Effector memory CD8-positive, alpha-beta T cell (primary cell): ENCODE data around the gene C10orf95.
"Not testable (repeated sequence)": the region's sequence is repeated elsewhere in the genome, so short reads cannot be mapped to it uniquely, and the experiment has no call there.

Experiments used
- ATAC-seq: fragments of 150-1000 bp; cut with Tn5 transposase; replicated peaks from 2 replicates; pipeline ENCODE4 v1.10.0; 2021; ENCODE audit warnings: mild to moderate bottlenecking, moderate library complexity
- DNase-seq, 3 experiments: peaks; one replicate each; pipeline ENCODE4 v3.0.0; 2021
- H3K27ac Mint-ChIP-seq, 2 donors: one replicate each; pipeline ENCODE4 v1.8.0; 2022; ENCODE audit warnings: mild to moderate bottlenecking in 2 of 2, mixed read lengths in 2 of 2, moderate library complexity in 2 of 2
- H3K27me3 Mint-ChIP-seq, 2 donors: one replicate each; pipeline ENCODE4 v1.8.0; 2022; ENCODE audit warnings: mixed read lengths in 2 of 2
- H3K36me3 Mint-ChIP-seq: one replicate; pipeline ENCODE4 v1.8.0; 2022; ENCODE audit warnings: mild to moderate bottlenecking, moderate library complexity, mixed read lengths; ENCODE audit not compliant: insufficient read depth
- H3K4me1 Mint-ChIP-seq, 2 donors: one replicate each; pipeline ENCODE4 v1.8.0; 2022; ENCODE audit warnings: low read depth in 2 of 2, mixed read lengths in 2 of 2
- H3K4me3 Mint-ChIP-seq, 2 donors: one replicate each; pipeline ENCODE4 v1.8.0; 2022; ENCODE audit warnings: mild to moderate bottlenecking in 2 of 2, mixed read lengths in 2 of 2, moderate library complexity in 2 of 2
- H3K9me3 Mint-ChIP-seq, 2 donors: one replicate each; pipeline ENCODE4 v1.8.0; 2022; ENCODE audit warnings: mixed read lengths in 2 of 2
- total RNA-seq, 9 experiments: gene quantifications; one replicate each; lab custom pipeline; 2026; lab: John Stamatoyannopoulos, UW

The C10orf95 gene, protein sequence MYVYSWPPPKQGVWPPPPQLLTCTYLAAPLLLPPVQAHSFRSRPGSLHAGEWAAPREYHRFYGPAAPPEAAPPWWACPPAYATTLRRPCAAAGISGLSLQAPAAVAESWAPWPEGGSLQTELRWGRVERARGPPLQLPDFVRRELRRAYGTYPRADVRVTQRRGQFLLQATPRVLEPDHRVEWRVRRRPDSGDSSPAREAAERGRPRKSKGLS
- total RNA-seq, result 0 to 0.52 (median 0.18) reads per million in 9 experiments

DNA sequence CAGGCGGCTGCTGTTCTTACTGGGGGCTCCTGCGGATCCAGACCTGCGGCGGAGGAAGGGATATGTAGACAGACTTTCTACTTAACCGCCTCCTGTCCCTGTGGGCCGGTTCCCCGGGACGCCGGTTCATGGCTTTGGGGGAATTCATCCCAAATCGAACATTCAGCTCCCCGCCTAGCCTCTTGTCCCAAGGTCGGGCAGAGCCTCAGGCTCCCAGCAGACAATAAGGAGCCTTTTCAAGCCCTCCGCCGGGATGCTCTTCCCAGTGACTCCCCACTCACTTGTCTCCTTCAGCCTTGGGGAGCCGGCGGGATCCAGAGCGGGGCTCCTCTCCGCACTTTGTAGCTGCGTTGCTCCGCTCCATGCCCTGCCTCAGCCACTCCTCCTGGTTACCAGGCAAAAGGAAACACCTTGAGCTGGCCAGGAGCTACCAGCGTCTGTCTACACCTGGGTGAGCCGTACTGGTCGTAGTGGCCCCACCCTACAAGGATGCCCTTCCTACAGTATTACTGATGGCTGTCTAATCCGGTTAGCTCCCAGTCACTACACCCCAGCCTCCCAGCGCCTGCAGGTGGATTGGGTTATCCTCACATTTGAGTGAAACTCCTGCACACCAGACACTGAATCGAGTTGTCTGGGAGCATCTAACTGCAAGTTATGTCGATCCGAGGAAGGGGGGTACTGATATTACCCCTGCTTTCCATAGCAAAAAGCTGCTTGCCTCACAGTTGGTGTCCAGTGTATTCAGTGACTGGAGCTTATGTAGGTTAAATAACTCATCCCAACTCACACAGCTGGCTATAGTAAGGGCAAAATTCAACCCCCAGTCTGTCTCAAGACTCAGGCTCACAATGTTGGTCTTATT is at the start of gene C10orf95:
Gene C10orf95 (minus strand): TSS at position 439 of the 865 bp plus-strand sequence. CDS start 450 bp downstream, outside the sequence.
- Mint-ChIP-seq H3K4me1 (peaks cover 20 to 27% of the 10 kb centered on the region in 2 donors), H3K4me3 (peak within 1 kb of the TSS; percentile 92 to 95)

DNA sequence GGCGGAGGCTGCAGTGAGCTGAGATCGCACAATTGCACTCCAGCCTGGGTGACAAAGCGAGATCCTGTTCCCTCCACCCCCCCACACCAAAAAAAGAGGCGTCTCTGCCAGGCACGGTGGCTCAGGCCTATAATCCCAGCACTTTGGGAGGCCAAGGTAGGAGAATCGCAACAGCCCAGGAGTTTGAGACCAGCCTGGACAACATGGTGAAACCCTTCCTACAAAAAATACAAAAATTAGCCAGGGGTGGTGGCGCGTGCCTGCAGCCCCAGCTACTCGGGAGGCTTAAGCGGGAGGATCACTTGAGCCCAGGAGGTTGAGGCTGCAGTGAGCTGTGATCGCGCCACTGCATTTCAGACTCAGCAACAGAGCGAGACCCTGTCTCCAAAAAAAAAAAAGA is 49.3 kb upstream of the C10orf95 start:
- peaks cover 25 to 55% of the 10 kb centered on the region in 2 donors for H3K4me1 Mint-ChIP-seq
- H3K4me3 Mint-ChIP-seq, H3K27me3 Mint-ChIP-seq, DNase-seq, H3K9me3 Mint-ChIP-seq, ATAC-seq: not testable (repeated sequence)
- H3K36me3 Mint-ChIP-seq, result peaks cover 19% of the 10 kb centered on the region
- peak overlapping the region in 1 of 2 donors; percentile 20 for H3K27ac Mint-ChIP-seq

More for the DNA sequence above, at the start of gene C10orf95:
- no peaks in the 10 kb centered on the region for H3K9me3 Mint-ChIP-seq
- peak within 1 kb of the TSS in 1 of 2 donors; percentile 95 for H3K27ac Mint-ChIP-seq
- H3K36me3 Mint-ChIP-seq, result peaks cover 20% of the 10 kb centered on the region
- DNase-seq (peak in 1 of 3 experiments; percentile 16), ATAC-seq (no peak)
- H3K27me3 Mint-ChIP-seq, result no peaks in the 10 kb centered on the region

DNA sequence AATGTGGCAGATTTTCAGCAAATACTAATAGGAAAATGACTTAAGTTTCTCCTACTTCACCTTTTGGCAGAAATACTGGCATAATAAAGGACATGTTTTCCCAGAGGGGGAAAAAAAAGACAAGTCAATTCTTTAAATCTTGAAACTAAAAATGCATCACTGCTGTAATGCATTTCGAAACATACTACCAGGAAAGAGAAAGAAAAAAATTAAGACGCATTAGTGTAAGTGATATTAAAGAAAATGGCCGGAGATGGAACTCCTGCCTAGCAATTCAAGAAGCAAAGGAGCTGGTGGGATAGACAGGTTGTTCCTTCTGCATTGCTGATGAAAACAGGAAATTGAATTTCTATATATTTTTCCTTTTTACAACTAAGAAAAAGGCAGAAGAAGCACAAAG is 48.0 kb upstream of the C10orf95 start:
- Mint-ChIP-seq H3K27me3 (no peaks in the 10 kb centered on the region), H3K4me3 (peak overlapping the region in 1 of 2 donors; percentile 34), H3K9me3 (no peaks in the 10 kb centered on the region), H3K36me3 (peaks cover 12% of the 10 kb centered on the region), H3K4me1 (peaks cover 12 to 43% of the 10 kb centered on the region in 2 donors), H3K27ac (peak overlapping the region in 1 of 2 donors; percentile 59)
- DNase-seq (no peak), ATAC-seq (no peak)

DNA sequence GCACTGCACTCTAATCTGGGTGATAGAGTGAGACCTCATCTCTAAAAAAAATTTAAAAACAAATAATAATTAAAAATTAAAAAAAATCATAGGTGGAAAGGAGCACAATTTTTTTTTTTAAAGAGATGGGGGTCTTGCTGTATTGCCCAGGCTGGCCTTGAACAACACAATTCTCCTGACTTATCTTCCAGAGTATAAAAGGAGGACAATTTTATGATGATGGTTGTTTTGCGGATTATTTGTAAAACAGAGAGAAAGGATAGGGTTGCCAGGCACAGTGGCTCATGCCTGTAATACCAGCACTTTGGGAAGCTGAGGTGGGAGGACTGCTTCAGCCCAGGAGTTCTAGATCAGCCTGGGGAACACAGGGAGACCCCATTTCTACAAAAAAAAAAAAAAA is 46.2 kb upstream of the C10orf95 start:
- Mint-ChIP-seq H3K27ac (peak overlapping the region in 1 of 2 donors; percentile 38), H3K4me1 (peaks cover 18 to 56% of the 10 kb centered on the region in 2 donors), H3K9me3 (no peaks in the 10 kb centered on the region), H3K36me3 (peaks cover 28% of the 10 kb centered on the region), H3K27me3 (no peaks in the 10 kb centered on the region), H3K4me3 (no peak overlapping the region)
- DNase-seq (no peak), ATAC-seq (no peak)

DNA sequence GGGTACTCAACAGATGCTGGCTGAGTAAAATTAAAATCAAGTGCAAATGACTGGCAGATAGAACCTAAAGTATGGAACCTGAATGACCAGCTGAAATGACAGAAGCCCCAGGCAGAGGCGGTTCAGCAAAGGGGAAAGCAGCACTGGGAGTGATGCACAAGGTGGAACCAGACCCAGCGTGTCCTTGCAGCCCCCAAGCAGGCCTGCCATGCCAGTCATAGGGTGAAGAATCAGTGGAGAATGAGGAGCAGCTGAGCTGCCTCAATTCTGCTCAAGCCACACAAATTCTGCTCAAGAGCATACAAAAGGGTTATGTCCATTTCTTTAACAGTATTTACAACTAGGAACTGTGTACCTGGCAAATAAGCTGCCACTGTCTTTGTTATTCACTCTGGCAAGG is 42.4 kb upstream of the C10orf95 start:
- Mint-ChIP-seq H3K27me3 (no peaks in the 10 kb centered on the region), H3K4me1 (peaks cover 16 to 48% of the 10 kb centered on the region in 2 donors)
- no peak for ATAC-seq

DNA sequence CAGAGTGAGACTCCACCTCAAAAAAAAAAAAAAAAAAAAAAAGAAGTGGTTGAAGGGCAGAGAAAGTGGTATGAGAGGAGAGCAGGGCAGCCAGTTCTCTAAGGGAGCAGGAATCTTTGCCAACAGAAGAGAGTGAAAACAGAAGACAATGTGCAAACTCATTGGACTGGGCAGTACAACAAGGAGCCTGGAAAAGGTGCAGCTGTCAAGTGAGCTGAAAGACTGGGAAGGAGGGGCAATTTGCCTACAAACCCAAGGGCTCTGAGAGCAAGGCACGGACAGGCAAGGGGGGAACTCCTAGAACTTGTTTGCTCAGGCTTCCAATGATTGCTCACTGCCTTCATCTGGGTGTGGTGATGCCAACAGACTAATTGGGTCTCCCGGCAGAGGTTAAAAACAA is 41.6 kb upstream of the C10orf95 start:
- Mint-ChIP-seq H3K27ac (peak overlapping the region in 1 of 2 donors; percentile 23), H3K9me3 (no peaks in the 10 kb centered on the region), H3K36me3 (peaks cover 59% of the 10 kb centered on the region), H3K4me3 (peak overlapping the region in 1 of 2 donors; percentile 15), H3K27me3 (no peaks in the 10 kb centered on the region), H3K4me1 (peaks cover 14 to 40% of the 10 kb centered on the region in 2 donors)
- no peak for DNase-seq
- ATAC-seq, result no peak

More for the DNA sequence above, 42.4 kb upstream of the C10orf95 start:
- Mint-ChIP-seq H3K27ac (peak overlapping the region in 1 of 2 donors; percentile 60), H3K4me3 (no peak overlapping the region), H3K36me3 (peaks cover 51% of the 10 kb centered on the region), H3K9me3 (no peaks in the 10 kb centered on the region)
- DNase-seq, result no peak

DNA sequence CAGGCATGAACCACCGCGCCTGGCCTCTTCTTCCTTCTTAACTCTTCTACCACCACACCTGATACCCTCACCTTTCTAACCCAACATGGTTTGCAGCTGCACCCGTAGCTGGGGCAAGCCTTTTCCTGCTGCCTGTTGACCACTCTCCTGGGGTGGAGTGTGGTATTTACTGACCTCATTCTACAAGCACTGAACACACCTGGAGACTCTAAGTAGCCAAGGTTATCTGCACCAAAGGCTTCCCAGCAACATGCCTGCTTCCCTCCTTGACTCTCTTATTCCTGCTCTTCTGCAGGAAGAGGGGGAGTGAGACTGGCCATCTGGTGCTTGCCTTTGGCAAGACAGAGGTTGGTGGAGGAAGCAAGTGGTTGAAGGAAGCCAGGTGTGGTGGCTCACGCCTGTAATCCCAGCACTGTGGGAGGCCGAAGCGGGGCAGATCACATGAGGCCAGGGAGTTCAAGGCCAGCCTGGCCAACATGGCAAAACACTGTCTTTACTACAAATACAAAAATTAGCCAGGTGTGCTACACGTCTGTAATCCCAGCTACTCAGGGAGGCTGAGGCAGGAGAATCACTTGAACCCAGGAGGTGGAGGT is 41.1 kb upstream of the C10orf95 start:
- H3K27ac Mint-ChIP-seq, result peak overlapping the region in 1 of 2 donors; percentile 23
- H3K36me3 Mint-ChIP-seq, result peaks cover 65% of the 10 kb centered on the region
- H3K27me3 Mint-ChIP-seq, result no peaks in the 10 kb centered on the region

DNA sequence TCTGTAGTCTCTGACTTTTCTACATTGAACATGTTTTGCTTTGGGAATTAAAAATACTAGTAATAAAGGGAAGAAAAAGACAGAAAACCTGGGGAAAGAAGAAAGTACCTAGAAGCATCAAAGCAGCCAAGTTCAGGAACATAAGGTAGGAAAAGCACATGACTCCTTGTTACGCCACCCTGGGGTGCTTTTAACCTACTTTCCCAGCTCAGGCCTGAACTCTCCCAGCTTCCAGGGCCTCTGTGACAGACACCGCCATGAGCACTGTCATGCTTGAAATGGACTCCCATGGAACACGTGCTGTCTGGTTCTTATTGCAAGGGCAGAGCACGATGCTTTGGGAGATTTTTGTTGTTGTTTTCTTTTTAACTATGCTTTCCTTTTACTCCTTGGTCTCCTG is 39.8 kb upstream of the C10orf95 start:
- DNase-seq (no peak), ATAC-seq (no peak)
- no peaks in the 10 kb centered on the region for H3K9me3 Mint-ChIP-seq
- H3K27me3 Mint-ChIP-seq, result no peaks in the 10 kb centered on the region
- H3K27ac Mint-ChIP-seq, result no peak overlapping the region
- peaks cover 13 to 23% of the 10 kb centered on the region in 2 donors for H3K4me1 Mint-ChIP-seq
- no peak overlapping the region for H3K4me3 Mint-ChIP-seq
- H3K36me3 Mint-ChIP-seq, result peaks cover 69% of the 10 kb centered on the region

More for the DNA sequence above, 41.1 kb upstream of the C10orf95 start:
- Mint-ChIP-seq H3K9me3 (no peaks in the 10 kb centered on the region), H3K4me1 (peaks cover 13 to 35% of the 10 kb centered on the region in 2 donors), H3K4me3 (peak overlapping the region in 1 of 2 donors; percentile 15)
- DNase-seq (no peak), ATAC-seq (no peak)

DNA sequence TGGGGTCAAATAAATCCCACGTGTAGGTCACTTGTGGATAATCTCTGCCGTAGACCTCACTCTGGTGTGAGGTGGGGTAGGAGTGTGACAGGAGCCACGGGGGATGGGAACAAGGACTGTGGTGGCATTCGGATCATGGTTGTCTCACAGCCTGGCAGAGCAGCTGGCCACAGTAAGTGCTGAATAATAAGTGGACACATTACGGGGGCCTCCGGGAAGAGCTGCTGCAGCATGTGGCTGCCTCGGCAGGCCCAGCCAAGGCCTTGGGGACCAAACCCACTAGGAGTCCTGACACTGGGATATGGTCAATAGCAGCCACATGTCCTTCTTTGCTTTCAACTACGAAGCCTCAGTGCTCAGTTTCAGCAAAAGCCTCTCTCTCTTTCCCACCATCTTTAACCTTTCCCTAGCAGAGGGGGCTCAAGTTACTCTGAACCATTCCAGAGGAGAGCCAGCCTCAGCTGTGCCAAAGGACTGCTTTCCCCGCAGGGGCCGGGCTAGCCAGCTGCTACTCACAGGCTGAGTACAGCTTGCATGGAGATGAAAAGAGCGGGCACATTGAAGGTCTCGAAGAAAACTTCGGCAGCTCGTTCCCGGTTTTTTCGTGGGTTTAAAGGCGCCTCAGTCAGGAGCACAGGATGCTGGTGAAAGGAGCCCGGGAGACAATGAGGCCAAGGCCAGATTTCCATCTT is 33.9 kb upstream of the C10orf95 start:
- ATAC-seq, result no peak
- Mint-ChIP-seq H3K4me3 (no peak overlapping the region), H3K36me3 (peaks cover 91% of the 10 kb centered on the region), H3K9me3 (no peaks in the 10 kb centered on the region), H3K27me3 (no peaks in the 10 kb centered on the region), H3K27ac (peak overlapping the region in 1 of 2 donors; percentile 8), H3K4me1 (no peaks in the 10 kb centered on the region)
- no peak for DNase-seq

DNA sequence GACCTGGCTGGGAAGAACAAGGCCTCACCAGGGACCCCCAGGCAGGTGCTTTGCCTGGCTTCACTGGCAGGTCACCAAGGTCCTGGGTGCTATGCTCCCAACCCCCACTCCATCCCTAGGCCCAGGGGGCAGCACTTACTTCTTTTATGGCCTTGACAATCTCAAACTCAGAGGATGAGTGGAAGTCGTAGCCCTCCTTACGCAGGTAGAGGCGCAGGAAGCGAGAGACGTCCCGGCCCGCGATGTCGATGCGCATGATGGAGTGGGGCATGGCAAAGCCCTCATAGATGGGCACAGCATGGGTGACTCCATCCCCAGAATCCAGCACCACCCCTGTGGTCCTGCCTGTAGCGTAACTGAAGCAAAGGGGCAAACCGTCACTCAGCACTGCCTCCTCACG is 32.7 kb upstream of the C10orf95 start:
- no peaks in the 10 kb centered on the region for H3K9me3 Mint-ChIP-seq
- DNase-seq (no peak), ATAC-seq (no peak)
- peaks cover 1 to 2% of the 10 kb centered on the region in 2 donors for H3K4me1 Mint-ChIP-seq
- peaks cover 88% of the 10 kb centered on the region for H3K36me3 Mint-ChIP-seq
- H3K4me3 Mint-ChIP-seq, result no peak overlapping the region
- H3K27ac Mint-ChIP-seq, result peak overlapping the region in 1 of 2 donors; percentile 44
- no peaks in the 10 kb centered on the region for H3K27me3 Mint-ChIP-seq

DNA sequence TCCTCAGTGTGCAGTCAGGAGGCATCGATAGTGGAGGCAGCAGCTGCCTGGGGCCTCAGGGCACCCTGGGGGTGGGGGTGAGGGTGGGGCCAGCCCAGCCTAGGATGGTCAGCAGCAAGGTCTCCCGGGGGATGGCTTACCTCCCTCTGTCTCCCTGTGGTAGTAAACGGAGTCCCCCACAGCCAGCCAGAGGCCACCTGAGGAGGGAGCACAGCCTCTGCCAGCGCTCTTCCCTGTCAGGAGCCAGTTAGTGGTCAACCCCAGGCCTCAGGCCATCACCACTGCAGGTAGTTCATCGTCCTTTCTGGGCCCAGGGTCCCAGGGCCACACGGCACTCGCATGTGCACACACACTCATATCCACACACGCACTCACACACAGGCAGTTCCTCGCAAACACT is 29.1 kb upstream of the C10orf95 start:
- Mint-ChIP-seq H3K9me3 (no peaks in the 10 kb centered on the region), H3K27ac (no peak overlapping the region), H3K36me3 (peaks cover 69% of the 10 kb centered on the region), H3K4me3 (no peak overlapping the region), H3K4me1 (peaks cover 4 to 5% of the 10 kb centered on the region in 2 donors), H3K27me3 (no peaks in the 10 kb centered on the region)
- ATAC-seq (no peak), DNase-seq (no peak)

DNA sequence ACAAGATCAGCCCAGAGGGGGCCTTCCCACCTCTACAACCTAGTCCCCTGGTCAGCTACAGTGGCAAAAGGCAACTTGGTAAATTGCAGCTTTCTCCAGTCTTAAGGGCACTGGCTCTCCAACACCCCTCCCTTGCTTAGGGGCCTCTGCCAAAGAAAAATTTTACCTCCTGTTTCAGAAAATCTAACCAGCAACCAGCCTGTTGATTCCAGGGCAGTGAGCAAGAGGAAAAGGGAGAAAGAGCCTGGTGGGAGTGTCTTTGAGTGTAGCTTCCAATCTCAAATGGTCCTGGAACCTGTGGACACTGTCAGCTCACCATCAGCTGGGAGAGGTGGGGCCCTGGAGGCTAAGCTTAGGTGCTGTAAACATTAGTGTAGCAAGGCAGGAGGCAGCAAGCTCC is 28.3 kb upstream of the C10orf95 start:
- DNase-seq (no peak), ATAC-seq (no peak)
- Mint-ChIP-seq H3K27me3 (no peaks in the 10 kb centered on the region), H3K4me3 (no peak overlapping the region), H3K4me1 (peaks cover 4 to 5% of the 10 kb centered on the region in 2 donors), H3K27ac (peak overlapping the region in 1 of 2 donors; percentile 77), H3K36me3 (peaks cover 61% of the 10 kb centered on the region), H3K9me3 (no peaks in the 10 kb centered on the region)
